Activated naive CD4-positive, alpha-beta T cell treated with anti-CD3 and anti-CD28 coated beads, Interleukin-2, amount 50 U/mL, for 24 hours (primary cell): Measurements from ENCODE around the gene TMBIM6.

ENCODE experiments used
- H3K27ac Mint-ChIP-seq: one replicate; pipeline ENCODE4 v1.8.0; 2021; ENCODE audit warnings: mild to moderate bottlenecking, mixed read lengths
- H3K27me3 Mint-ChIP-seq: one replicate; pipeline ENCODE4 v1.8.0; 2021; ENCODE audit warnings: mixed read lengths
- H3K36me3 Mint-ChIP-seq: one replicate; pipeline ENCODE4 v1.8.0; 2021; ENCODE audit warnings: mixed read lengths
- H3K4me1 Mint-ChIP-seq: one replicate; pipeline ENCODE4 v1.8.0; 2021; ENCODE audit warnings: mixed read lengths
- H3K4me3 Mint-ChIP-seq: one replicate; pipeline ENCODE4 v1.8.0; 2021; ENCODE audit warnings: mild to moderate bottlenecking, mixed read lengths
- H3K9me3 Mint-ChIP-seq: one replicate; pipeline ENCODE4 v1.8.0; 2021; ENCODE audit warnings: mixed read lengths

Gene TMBIM6

GRCh38 chr12:49809906-49810389, 68.6 kb downstream of the TMBIM6 start:
- no peaks in the 10 kb centered on the region for H3K9me3 Mint-ChIP-seq
- peaks cover 16% of the 10 kb centered on the region for H3K4me1 Mint-ChIP-seq
- H3K27me3 Mint-ChIP-seq, result no peaks in the 10 kb centered on the region
- peaks cover 7% of the 10 kb centered on the region for H3K36me3 Mint-ChIP-seq
- no peak overlapping the region for H3K4me3 Mint-ChIP-seq
- H3K27ac Mint-ChIP-seq, result no peak overlapping the region

GRCh38 chr12:49811136-49811535, 69.8 kb downstream of the TMBIM6 start:
- H3K36me3 Mint-ChIP-seq, result peaks cover 6% of the 10 kb centered on the region
- no peak overlapping the region for H3K4me3 Mint-ChIP-seq
- H3K27me3 Mint-ChIP-seq, result no peaks in the 10 kb centered on the region
- H3K4me1 Mint-ChIP-seq, result peaks cover 16% of the 10 kb centered on the region
- H3K27ac Mint-ChIP-seq, result no peak overlapping the region
- H3K9me3 Mint-ChIP-seq, result no peaks in the 10 kb centered on the region

GRCh38 chr12:49811961-49812401, 70.6 kb downstream of the TMBIM6 start:
- H3K4me3 Mint-ChIP-seq, result no peak overlapping the region
- no peaks in the 10 kb centered on the region for H3K9me3 Mint-ChIP-seq
- H3K27me3 Mint-ChIP-seq, result no peaks in the 10 kb centered on the region
- peaks cover 6% of the 10 kb centered on the region for H3K36me3 Mint-ChIP-seq
- H3K27ac Mint-ChIP-seq, result no peak overlapping the region
- peaks cover 16% of the 10 kb centered on the region for H3K4me1 Mint-ChIP-seq

GRCh38 chr12:49813131-49813530, 71.8 kb downstream of the TMBIM6 start:
- Mint-ChIP-seq H3K9me3 (no peaks in the 10 kb centered on the region), H3K27ac (no peak overlapping the region), H3K36me3 (peaks cover 6% of the 10 kb centered on the region), H3K27me3 (no peaks in the 10 kb centered on the region), H3K4me1 (peaks cover 19% of the 10 kb centered on the region), H3K4me3 (no peak overlapping the region)
